Measurements from ENCODE around the gene RFC4.

The RFC4 gene

GRCh38 chr3:186842426-186843038, 36.2 kb upstream of the RFC4 start, which contains the start of gene ADIPOQ:
Gene ADIPOQ, plus strand, starts transcription at chr3:186842710. Its CDS starts 10,349 bp downstream, at chr3:186853059.
- peaks cover 23% of the 10 kb centered on the region for H3K27me3 ChIP-seq (ENCODE audit: insufficient read depth, low read length, poor library complexity)
- no peak within 1 kb of the TSS for H2AFZ ChIP-seq (ENCODE audit: low read depth, low read length)
- no peaks in the 10 kb centered on the region for H4K20me1 ChIP-seq (ENCODE audit: insufficient read depth, low read length)
- no peak within 1 kb of the TSS for H3K4me3 ChIP-seq (ENCODE audit: low read depth in 1 of 2, low read length in 2 of 2)
- DNase-seq (no peak), ATAC-seq (ENCODE audit: insufficient read depth, low read depth) (no peak)
- no peak within 1 kb of the TSS for H3K27ac ChIP-seq (ENCODE audit: low read length)
- no peak for TF ChIP-seq CTCF (IDR thresholded peaks at IDR 0.05; ENCODE audit: borderline replicate concordance, extremely low read depth, low read length, poor library complexity, severe bottlenecking)
- TF ChIP-seq EZH2 (IDR thresholded peaks at IDR 0.05; ENCODE audit: borderline replicate concordance, low read depth, low read length, severe bottlenecking): no peak
- H3K4me1 ChIP-seq (ENCODE audit: insufficient read depth, low read length): no peaks in the 10 kb centered on the region
- no peaks in the 10 kb centered on the region for H3K36me3 ChIP-seq (ENCODE audit: insufficient read depth, low read length)
- no peak within 1 kb of the TSS for H3K9ac ChIP-seq (ENCODE audit: low read depth, low read length)
- no peak within 1 kb of the TSS for H3K4me2 ChIP-seq (ENCODE audit: insufficient read depth, low read length)
- H3K79me2 ChIP-seq (ENCODE audit: insufficient read depth, low read length): no peaks in the 10 kb centered on the region
- H3K9me3 ChIP-seq (ENCODE audit: insufficient read depth, low read length, severe bottlenecking): no peaks in the 10 kb centered on the region

- no peaks in the 10 kb centered on the region for H3K79me2 ChIP-seq (ENCODE audit: insufficient read depth, low read length)
- no peak overlapping the region for H3K4me2 ChIP-seq (ENCODE audit: insufficient read depth, low read length)
- H3K27me3 ChIP-seq (ENCODE audit: insufficient read depth, low read length, poor library complexity): peaks cover 18% of the 10 kb centered on the region
- ATAC-seq (ENCODE audit: insufficient read depth, low read depth) (no peak), DNase-seq (no peak)
- H3K36me3 ChIP-seq (ENCODE audit: insufficient read depth, low read length): no peaks in the 10 kb centered on the region
- no peak for TF ChIP-seq CTCF (IDR thresholded peaks at IDR 0.05; ENCODE audit: borderline replicate concordance, extremely low read depth, low read length, poor library complexity, severe bottlenecking)
- TF ChIP-seq EZH2 (IDR thresholded peaks at IDR 0.05; ENCODE audit: borderline replicate concordance, low read depth, low read length, severe bottlenecking): no peak
- H2AFZ ChIP-seq (ENCODE audit: low read depth, low read length): no peak overlapping the region
- H3K27ac ChIP-seq (ENCODE audit: low read length): no peak overlapping the region
- H3K9ac ChIP-seq (ENCODE audit: low read depth, low read length): no peak overlapping the region
- no peaks in the 10 kb centered on the region for H4K20me1 ChIP-seq (ENCODE audit: insufficient read depth, low read length)
- no peak overlapping the region for H3K4me3 ChIP-seq (ENCODE audit: low read depth in 1 of 2, low read length in 2 of 2)
- no peaks in the 10 kb centered on the region for H3K9me3 ChIP-seq (ENCODE audit: insufficient read depth, low read length, severe bottlenecking)
- H3K4me1 ChIP-seq (ENCODE audit: insufficient read depth, low read length): no peaks in the 10 kb centered on the region
Measured at GRCh38 chr3:186841620-186842019, 35.3 kb upstream of the RFC4 start.

DNA sequence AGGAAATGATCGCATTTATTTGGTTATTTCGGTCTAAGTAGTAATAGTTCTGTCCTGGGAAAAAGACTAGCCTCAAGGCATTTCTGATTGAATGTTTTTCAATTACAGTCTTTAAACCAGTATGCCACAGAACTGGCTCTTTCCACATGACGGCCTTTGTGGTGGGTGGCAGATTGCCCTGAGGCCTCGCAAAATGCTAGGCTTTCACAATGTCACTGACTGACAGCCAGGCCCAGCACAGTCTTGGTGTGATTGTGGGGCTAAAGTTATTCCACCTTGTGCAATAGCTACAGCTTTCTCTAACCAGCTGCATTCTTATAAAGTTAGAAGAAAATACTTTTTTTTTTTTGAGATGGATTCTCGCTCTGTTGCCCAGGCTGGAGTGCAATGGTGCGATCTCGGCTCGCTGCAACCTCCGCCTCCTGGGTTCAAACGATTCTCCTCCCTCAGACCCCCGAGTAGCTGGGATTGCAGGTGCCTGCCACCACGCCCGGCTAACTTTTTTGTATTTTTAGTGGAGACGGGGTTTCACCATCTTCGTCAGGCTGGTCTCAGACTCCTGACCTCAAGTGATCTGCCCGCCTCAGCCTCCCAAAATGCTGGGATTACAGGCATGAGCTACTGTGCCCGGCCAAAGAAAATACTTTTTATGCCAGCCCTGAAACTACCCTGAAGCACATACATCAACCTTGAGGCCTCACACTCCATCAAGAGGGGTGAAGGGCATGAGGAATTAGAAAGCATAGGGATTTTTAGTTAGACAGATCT, 33.8 kb upstream of the RFC4 start:
- H3K4me3 ChIP-seq (ENCODE audit: low read depth in 1 of 2, low read length in 2 of 2): no peak overlapping the region
- no peak for ATAC-seq (ENCODE audit: insufficient read depth, low read depth)

More for the DNA sequence above, 33.8 kb upstream of the RFC4 start:
- no peak overlapping the region for H3K9ac ChIP-seq (ENCODE audit: low read depth, low read length)
- no peaks in the 10 kb centered on the region for H3K4me1 ChIP-seq (ENCODE audit: insufficient read depth, low read length)
- no peak overlapping the region for H3K27ac ChIP-seq (ENCODE audit: low read length)
- H2AFZ ChIP-seq (ENCODE audit: low read depth, low read length): no peak overlapping the region
- H3K4me2 ChIP-seq (ENCODE audit: insufficient read depth, low read length): no peak overlapping the region
- no peaks in the 10 kb centered on the region for H3K36me3 ChIP-seq (ENCODE audit: insufficient read depth, low read length)
- no peaks in the 10 kb centered on the region for H4K20me1 ChIP-seq (ENCODE audit: insufficient read depth, low read length)
- TF ChIP-seq EZH2 (IDR thresholded peaks at IDR 0.05; ENCODE audit: borderline replicate concordance, low read depth, low read length, severe bottlenecking) (no peak), CTCF (IDR thresholded peaks at IDR 0.05; ENCODE audit: borderline replicate concordance, extremely low read depth, low read length, poor library complexity, severe bottlenecking) (no peak)
- DNase-seq: no peak
- peaks cover 15% of the 10 kb centered on the region for H3K27me3 ChIP-seq (ENCODE audit: insufficient read depth, low read length, poor library complexity)
- H3K79me2 ChIP-seq (ENCODE audit: insufficient read depth, low read length): no peaks in the 10 kb centered on the region
- H3K9me3 ChIP-seq (ENCODE audit: insufficient read depth, low read length, severe bottlenecking): no peaks in the 10 kb centered on the region

Measured in DND-41 (cell line).